B cell (primary cell): ENCODE data around the gene SUB1. TPM values are rescaled to one million over a fixed set of nuclear protein-coding genes. Genes with fewer than 3 reads are reported as not detected.

ENCODE experiments used
- ATAC-seq: fragments of 200-7000 bp; cut with Tn5 transposase; one replicate; pipeline ENCODE4 v1.10.0; 2021; ENCODE audit warnings: low read depth, mild to moderate bottlenecking, moderate number of reproducible peaks, moderate library complexity
- CTCF ChIA-PET: fragments of 350-600 bp; sonication (Branson Sonifier 250); formaldehyde crosslinking; loops from one replicate; lab custom pipeline; 2021; ENCODE audit warnings: antibody characterized with exemption, inconsistent platforms; lab: Charles Lee
- POLR2A ChIA-PET: fragments of 350-600 bp; sonication (Branson Sonifier 250); formaldehyde crosslinking; loops from one replicate; lab custom pipeline; 2021; ENCODE audit warnings: antibody characterized with exemption; lab: Charles Lee
- DNase-seq: peaks from one replicate; pipeline ENCODE4 v3.0.0; 2013
- H2AFZ ChIP-seq: 2 replicates; pipeline ENCODE4 v1.6.1; 2012; ENCODE audit warnings: mild to moderate bottlenecking, low read depth, low read length; ENCODE audit not compliant: insufficient read depth, poor library complexity, severe bottlenecking
- H3K27ac ChIP-seq, 2 donors: 1 replicate in 1 of 2; 2 replicates in 1 of 2; pipeline ENCODE4 v1.5.1; 2012 to 2013; ENCODE audit warnings: low read length in 2 of 2, mild to moderate bottlenecking in 2 of 2, moderate library complexity in 1 of 2
- H3K27me3 ChIP-seq, 4 experiments: fragments of 200-600 bp in 1 of 4; sonication (generic) in 1 of 4; replicated peaks in 1 of 4; 1 replicate in 2 of 4; 2 replicates in 2 of 4; pipeline versions ENCODE4 v1.6.1 to v1.7.0; 2013 to 2016; ENCODE audit warnings: low read length in 3 of 4, mild to moderate bottlenecking in 2 of 4, mixed read lengths in 1 of 4, moderate library complexity in 1 of 4; ENCODE audit not compliant: insufficient read depth in 4 of 4, control insufficient read depth in 3 of 4; ENCODE audit errors: control extremely low read depth in 1 of 4
- H3K36me3 ChIP-seq, 2 experiments: replicated peaks in 1 of 2; 1 replicate in 1 of 2; 2 replicates in 1 of 2; pipeline versions ENCODE4 v1.6.1 to v1.7.1; 2013; ENCODE audit warnings: low read length in 1 of 2; ENCODE audit not compliant: insufficient read depth in 2 of 2, control insufficient read depth in 1 of 2; ENCODE audit errors: control extremely low read depth in 1 of 2, extremely low read depth in 1 of 2
- H3K4me1 ChIP-seq, 2 donors: fragments of 200-600 bp in 1 of 2; sonication (generic) in 1 of 2; 1 replicate in 1 of 2; 2 replicates in 1 of 2; pipeline versions ENCODE4 v1.5.1 to v1.6.1; 2013 to 2017; ENCODE audit warnings: low read length in 2 of 2; ENCODE audit not compliant: control insufficient read depth in 2 of 2, insufficient read depth in 2 of 2
- H3K4me2 ChIP-seq: replicated peaks from 2 replicates; pipeline ENCODE3; 2012; ENCODE audit warnings: mild to moderate bottlenecking, low read depth, low read length; ENCODE audit not compliant: poor library complexity, severe bottlenecking
- H3K4me3 ChIP-seq, 5 experiments: fragments of 200-600 bp in 1 of 5; sonication (generic) in 1 of 5; 1 replicate in 3 of 5; 2 replicates in 2 of 5; pipeline versions ENCODE4 v1.5.1 to v1.7.0; 2011 to 2016; ENCODE audit warnings: low read length in 4 of 5, mild to moderate bottlenecking in 4 of 5, low read depth in 2 of 5, control low read depth in 1 of 5, moderate library complexity in 1 of 5; ENCODE audit not compliant: insufficient read depth in 1 of 5; ENCODE audit errors: control extremely low read depth in 1 of 5, extremely low read depth in 1 of 5
- H3K79me2 ChIP-seq: fragments of 200-600 bp; sonication (generic); one replicate; pipeline ENCODE4 v1.6.0; 2016; ENCODE audit warnings: low read length; ENCODE audit not compliant: control insufficient read depth, insufficient read depth
- H3K9ac ChIP-seq: fragments of 200-600 bp; sonication (generic); 2 replicates; pipeline ENCODE4 v1.6.1; 2017; ENCODE audit warnings: mild to moderate bottlenecking, low read length, moderate library complexity
- H3K9me3 ChIP-seq, 3 donors: one replicate each; pipeline versions ENCODE4 v1.6.1 to v1.7.1; 2013; ENCODE audit warnings: low read length in 2 of 3; ENCODE audit not compliant: control insufficient read depth in 2 of 3, insufficient read depth in 1 of 3; ENCODE audit errors: control extremely low read depth in 1 of 3
- H4K20me1 ChIP-seq: 2 replicates; pipeline ENCODE4 v1.6.0; 2012; ENCODE audit warnings: mild to moderate bottlenecking, low read length; ENCODE audit not compliant: insufficient read depth, control insufficient read depth, poor library complexity, severe bottlenecking
- H3K27ac Mint-ChIP-seq: one replicate; pipeline ENCODE4 v1.8.0; 2021; ENCODE audit warnings: mixed read lengths
- H3K27me3 Mint-ChIP-seq: one replicate; pipeline ENCODE4 v1.8.0; 2021; ENCODE audit warnings: mixed read lengths
- H3K4me1 Mint-ChIP-seq: one replicate; pipeline ENCODE4 v1.8.0; 2021; ENCODE audit warnings: mixed read lengths
- H3K4me3 Mint-ChIP-seq: one replicate; pipeline ENCODE4 v1.8.0; 2021; ENCODE audit warnings: mixed read lengths
- H3K9me3 Mint-ChIP-seq: one replicate; pipeline ENCODE4 v1.8.0; 2022; ENCODE audit warnings: mixed read lengths; ENCODE audit not compliant: insufficient read depth
- EZH2 ChIP-seq: IDR thresholded peaks from 2 replicates; pipeline ENCODE4 v1.6.1; 2012; ENCODE audit warnings: borderline replicate concordance, low read depth, mild to moderate bottlenecking, moderate library complexity, low read length; ENCODE audit not compliant: insufficient read depth, poor library complexity, severe bottlenecking
- WGBS: methylation state at CpG from one replicate; pipeline ENCODE4 v1.1.5; 2013; ENCODE audit warnings: missing lambda C conversion rate; ENCODE audit not compliant: insufficient coverage; 5-methylcytosine and 5-hydroxymethylcytosine counted together
- intact Hi-C: fragments of 100-400 bp; cut with micrococcal nuclease; formaldehyde crosslinking; loops from one replicate; pipeline ENCODE4 v1.10.0; 2022
- polyA plus RNA-seq: library from polyadenylated mRNA; depleted of rRNA; stranded (reverse); fragments of >200 nt; gene quantifications from 2 replicates; pipeline ENCODE4 v1.2.3, GENCODE V29; 2012
- total RNA-seq, 2 donors: library from RNA; stranded (reverse); fragments of 120-200 nt in 1 of 2; gene quantifications; 1 replicate in 1 of 2; 2 replicates in 1 of 2; pipeline versions ENCODE4 v1.2.3 to v1.2.4, GENCODE V29; 2013 to 2022
- TF ChIP-seq, protein P1 (sequence below): fragments of 200-600 bp; IDR thresholded peaks from one replicate; pipeline ENCODE4 v1.8.0; 2022; ENCODE audit warnings: antibody characterized with exemption, mild to moderate bottlenecking

The SUB1 gene
- total and polyA plus RNA-seq, 2 donors (not counting 1 experiment from before 2014, with no cell fraction given), result 55.4 to 117 TPM

DNA sequence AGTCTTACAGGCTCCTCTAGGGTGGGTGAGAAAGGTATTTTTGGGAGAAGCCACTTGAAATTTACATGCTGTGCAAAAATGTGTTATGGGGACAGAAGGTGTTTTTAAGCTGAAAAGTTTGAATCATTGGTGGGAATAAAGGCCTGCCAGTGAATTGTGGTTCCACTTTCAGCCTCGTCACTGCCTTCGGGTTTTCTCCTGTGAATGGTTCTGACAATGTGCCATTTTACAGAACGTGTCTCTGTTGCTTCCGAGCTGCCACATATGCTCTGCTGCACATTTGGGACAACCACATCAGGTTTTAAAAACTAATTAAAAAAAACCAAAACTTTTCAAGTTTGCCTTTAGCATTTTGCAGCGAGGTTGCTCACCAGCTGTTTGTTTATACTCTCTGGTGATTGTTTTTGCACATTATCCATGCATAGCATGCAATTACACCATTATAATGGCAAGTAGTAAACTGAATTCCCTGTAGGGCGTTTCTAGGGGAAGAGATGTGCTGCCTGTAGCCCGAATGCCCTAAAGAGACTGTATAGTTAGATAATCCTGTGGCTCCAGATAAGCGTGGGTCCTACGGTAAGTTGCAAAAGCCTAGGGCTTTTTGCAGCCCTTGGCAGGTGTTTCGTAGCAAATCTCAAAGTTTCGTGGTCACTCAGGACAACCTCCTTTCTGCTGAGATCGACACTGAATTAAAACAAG, 40.1 kb upstream of the SUB1 start:
- ChIA-PET POLR2A (no interaction called here), CTCF (interaction anchor here (0.7 to 1.2 kb wide), 2 partner anchors 45 to 56 kb away, joined by 3 to 4 read pairs; no protein-coding TSS in a partner anchor)
- H2AFZ ChIP-seq, result no peak overlapping the region
- Mint-ChIP-seq H3K9me3 (no peaks in the 10 kb centered on the region), H3K4me3 (no peak overlapping the region), H3K27ac (no peak overlapping the region), H3K4me1 (peaks cover 12% of the 10 kb centered on the region), H3K27me3 (no peaks in the 10 kb centered on the region)
- H3K27me3 ChIP-seq, result no peaks in the 10 kb centered on the region
- peaks cover 8 to 20% of the 10 kb centered on the region in 2 donors for H3K4me1 ChIP-seq
- no peak overlapping the region for H3K4me2 ChIP-seq
- WGBS, result 86% methylated on average over 8 of the region's 12 CpGs
- H3K79me2 ChIP-seq, result no peaks in the 10 kb centered on the region
- ATAC-seq (no peak), DNase-seq (no peak)
- H3K4me3 ChIP-seq, result no peak overlapping the region
- no peaks in the 10 kb centered on the region for H3K36me3 ChIP-seq
- no peaks in the 10 kb centered on the region for H3K9me3 ChIP-seq
- TF ChIP-seq EZH2, result no peak
- TF ChIP-seq, protein P1, sequence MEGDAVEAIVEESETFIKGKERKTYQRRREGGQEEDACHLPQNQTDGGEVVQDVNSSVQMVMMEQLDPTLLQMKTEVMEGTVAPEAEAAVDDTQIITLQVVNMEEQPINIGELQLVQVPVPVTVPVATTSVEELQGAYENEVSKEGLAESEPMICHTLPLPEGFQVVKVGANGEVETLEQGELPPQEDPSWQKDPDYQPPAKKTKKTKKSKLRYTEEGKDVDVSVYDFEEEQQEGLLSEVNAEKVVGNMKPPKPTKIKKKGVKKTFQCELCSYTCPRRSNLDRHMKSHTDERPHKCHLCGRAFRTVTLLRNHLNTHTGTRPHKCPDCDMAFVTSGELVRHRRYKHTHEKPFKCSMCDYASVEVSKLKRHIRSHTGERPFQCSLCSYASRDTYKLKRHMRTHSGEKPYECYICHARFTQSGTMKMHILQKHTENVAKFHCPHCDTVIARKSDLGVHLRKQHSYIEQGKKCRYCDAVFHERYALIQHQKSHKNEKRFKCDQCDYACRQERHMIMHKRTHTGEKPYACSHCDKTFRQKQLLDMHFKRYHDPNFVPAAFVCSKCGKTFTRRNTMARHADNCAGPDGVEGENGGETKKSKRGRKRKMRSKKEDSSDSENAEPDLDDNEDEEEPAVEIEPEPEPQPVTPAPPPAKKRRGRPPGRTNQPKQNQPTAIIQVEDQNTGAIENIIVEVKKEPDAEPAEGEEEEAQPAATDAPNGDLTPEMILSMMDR, result no peak
- no peak overlapping the region for H3K9ac ChIP-seq
- no peak overlapping the region for H3K27ac ChIP-seq
- no peaks in the 10 kb centered on the region for H4K20me1 ChIP-seq
- intact Hi-C loops, result no loop called here

DNA sequence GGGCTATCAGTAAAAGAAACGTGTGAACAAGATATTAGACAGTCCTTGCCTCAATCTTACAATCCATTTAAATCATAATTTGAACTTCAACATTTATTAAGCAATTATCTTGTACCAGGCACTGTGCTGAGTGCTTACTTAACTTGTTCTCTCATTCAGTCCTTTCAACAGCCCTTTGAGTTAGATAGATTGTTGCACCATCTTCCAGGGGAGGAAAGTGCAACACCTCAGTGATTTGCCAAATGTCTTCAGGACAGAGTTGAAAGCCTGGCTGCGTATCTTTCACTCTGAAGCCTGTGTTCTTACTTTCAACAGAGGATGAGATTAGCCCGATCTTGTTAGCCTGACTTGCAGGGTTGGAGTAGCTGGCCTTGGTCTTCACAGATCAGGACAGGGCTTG, 34.2 kb upstream of the SUB1 start:
- H3K9me3 ChIP-seq, result peaks cover 0 to 13% (median 0%) of the 10 kb centered on the region in 3 donors
- Mint-ChIP-seq H3K27me3 (no peaks in the 10 kb centered on the region), H3K9me3 (peaks cover 4% of the 10 kb centered on the region), H3K4me3 (no peak overlapping the region), H3K27ac (no peak overlapping the region), H3K4me1 (peaks cover 17% of the 10 kb centered on the region)
- TF ChIP-seq, protein P1, result no peak
- no peak for TF ChIP-seq EZH2
- ATAC-seq, result no peak
- POLR2A ChIA-PET, result no interaction called here
- no peak for DNase-seq
- H3K9ac ChIP-seq, result no peak overlapping the region
- no peak overlapping the region for H2AFZ ChIP-seq
- H3K4me3 ChIP-seq, result no peak overlapping the region
- no peaks in the 10 kb centered on the region for H3K79me2 ChIP-seq
- peaks cover 9 to 16% of the 10 kb centered on the region in 2 donors for H3K4me1 ChIP-seq
- WGBS, result 100% methylated on average over 1 of the region's 3 CpGs
- no peak overlapping the region for H3K4me2 ChIP-seq
- no peaks in the 10 kb centered on the region for H3K36me3 ChIP-seq
- H3K27ac ChIP-seq, result no peak overlapping the region
- CTCF ChIA-PET, result interaction anchor here (1.1 kb wide), 1 partner anchor 61 kb away, joined by 3 read pairs; no protein-coding TSS in a partner anchor
- no peaks in the 10 kb centered on the region for H4K20me1 ChIP-seq
- no peaks in the 10 kb centered on the region for H3K27me3 ChIP-seq
- intact Hi-C loops, result no loop called here
